Left forelimb (tissue), 1 donor: Measurements from ENCODE around the gene KAT2B.

Experiments
- DNase-seq: peaks from one replicate; pipeline ENCODE4 v3.0.0-alpha.2; 2018; ENCODE audit warnings: low spot score

Gene KAT2B

DNA sequence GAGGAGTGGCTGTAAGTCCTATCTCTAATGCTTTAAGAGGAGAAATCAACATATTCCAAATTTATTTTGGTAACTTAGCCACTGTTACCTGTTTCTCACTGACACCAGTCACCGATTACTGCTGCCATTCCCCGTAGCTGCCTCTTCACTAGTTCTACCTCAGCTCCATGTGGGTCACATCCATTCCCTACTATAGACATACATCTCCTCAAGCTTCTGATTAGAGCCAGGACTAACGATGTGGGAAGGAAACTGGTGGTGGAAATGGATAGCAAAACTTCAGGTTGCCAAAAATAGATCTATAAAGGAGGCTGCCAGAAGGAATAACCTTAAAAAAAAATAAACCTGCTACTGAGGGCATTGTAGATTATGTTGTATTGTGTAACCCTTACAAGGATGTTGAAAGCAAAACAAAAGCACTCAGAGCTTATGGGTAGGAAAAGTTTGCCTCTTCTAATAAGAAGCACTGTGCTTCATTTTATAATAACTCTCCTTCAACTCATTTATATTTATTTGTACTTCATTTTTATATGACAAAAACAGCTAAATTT lies 56.0 kb downstream of the KAT2B start:
- no peak for DNase-seq

DNA sequence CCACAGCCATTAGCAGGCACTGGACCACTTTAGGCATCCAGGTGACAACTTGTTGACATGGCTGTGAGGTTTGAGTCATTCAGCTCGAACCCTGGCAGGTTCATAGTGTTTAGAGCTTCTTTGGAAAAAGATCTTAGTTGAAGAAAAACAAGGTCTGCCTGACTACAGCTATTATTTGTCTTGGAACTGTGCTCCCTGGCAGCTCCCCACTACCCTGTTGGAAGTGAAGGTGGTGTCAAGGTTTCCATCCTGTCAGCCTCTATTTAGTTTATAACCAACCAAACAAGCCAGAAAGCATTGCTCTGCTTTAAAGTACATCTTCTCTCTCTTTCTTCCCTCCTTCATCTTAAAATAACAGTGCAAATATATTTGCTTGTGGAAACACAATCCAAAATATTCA lies 56.8 kb downstream of the KAT2B start:
- no peak for DNase-seq

DNA sequence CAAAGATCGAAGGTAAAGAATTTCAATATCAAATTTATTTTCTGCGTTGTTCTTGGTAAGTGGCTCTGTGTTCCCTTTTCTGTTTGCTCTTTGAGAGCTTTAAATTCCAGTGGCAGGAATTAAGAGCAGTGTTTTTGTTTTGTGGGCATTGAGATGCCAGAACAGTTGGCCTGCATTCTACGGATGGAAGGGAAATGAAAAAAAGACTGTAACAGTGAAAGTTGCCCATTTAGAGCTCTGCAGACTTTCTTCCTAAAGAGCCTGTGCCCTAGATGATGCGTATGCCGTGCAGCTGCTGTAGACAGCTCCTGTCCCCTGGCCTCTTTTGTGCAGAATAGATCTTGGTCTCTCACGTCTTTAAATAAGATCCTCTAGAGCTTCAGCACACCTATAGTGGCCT lies 58.8 kb downstream of the KAT2B start:
- DNase-seq, result no peak

DNA sequence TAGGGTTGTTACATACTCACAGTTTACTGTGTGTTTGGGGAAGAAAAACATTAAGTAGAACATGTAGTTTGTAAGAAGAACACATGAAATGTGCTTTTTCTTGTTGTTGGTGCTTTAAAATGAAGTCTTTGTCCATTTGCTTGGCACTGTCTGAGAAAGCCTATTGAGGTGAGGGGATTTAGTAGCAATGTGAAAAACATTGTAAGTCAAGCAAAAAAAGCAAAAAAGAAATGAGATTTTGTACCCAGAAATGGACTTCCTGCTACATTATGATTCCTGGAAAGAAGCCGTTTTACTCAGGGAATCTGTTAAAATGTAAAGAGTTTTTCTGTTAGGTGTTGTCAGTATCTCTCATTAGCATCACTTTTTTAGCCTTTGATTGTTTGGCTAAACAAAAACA lies 59.9 kb downstream of the KAT2B start:
- DNase-seq, result no peak

DNA sequence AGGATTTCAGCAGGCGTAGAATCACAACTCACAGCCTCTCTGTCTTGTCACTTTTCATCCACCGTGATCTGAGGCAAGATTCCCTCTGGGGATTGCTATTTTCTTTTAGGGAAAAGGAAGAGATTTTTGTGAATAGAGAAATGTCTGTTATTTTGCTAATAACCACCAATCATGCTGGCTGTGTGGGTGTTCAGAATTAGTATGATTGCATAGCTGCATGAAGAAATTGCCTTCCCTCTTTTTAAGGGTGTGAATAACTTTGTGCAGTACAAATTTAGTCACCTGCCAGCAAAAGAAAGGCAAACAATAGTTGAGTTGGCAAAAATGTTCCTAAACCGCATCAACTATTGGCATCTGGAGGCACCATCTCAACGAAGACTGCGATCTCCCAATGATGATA lies 60.8 kb downstream of the KAT2B start:
- no peak for DNase-seq

DNA sequence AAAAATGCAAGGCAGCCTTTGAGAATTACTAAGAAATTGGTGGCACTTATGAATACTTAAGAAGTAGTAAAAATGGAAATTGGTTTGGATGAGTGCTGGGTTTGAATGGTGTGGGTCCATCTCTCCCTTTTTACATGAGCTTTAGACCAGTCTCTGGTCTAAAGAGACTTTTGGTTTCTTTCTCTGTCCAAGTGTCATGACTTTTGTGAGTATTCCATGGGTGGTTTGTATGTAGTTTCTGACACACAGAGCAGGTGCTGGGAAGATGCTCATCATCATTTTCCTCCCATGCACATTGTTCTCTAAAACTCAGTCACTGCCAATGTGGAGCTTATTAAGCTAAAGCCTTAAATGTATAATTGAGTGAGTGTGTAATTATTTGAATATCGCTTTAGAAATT lies 63.5 kb downstream of the KAT2B start:
- DNase-seq, result no peak

DNA sequence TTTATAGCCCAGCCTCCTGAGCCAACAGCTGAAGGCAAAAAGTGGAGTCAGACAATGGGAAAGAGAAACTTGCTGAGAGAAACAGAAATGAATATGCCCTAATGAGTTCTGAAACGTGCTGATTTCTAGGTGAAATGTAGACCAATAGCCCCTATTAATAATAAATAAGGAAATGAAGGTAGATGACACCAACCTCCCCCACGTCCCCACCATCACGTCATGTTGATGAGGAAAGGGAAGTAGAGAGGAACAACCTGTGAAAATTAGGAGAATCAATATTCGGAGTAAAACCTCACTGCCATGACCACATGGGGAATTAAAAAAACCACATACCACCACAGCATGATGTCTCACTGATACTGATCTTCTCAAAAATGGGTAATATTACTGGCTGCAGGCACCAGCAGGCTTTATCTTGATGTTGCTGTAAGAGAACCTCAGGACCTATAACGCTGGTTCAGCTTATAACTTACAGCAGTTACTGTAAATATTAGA lies 64.0 kb downstream of the KAT2B start:
- DNase-seq, result no peak

DNA sequence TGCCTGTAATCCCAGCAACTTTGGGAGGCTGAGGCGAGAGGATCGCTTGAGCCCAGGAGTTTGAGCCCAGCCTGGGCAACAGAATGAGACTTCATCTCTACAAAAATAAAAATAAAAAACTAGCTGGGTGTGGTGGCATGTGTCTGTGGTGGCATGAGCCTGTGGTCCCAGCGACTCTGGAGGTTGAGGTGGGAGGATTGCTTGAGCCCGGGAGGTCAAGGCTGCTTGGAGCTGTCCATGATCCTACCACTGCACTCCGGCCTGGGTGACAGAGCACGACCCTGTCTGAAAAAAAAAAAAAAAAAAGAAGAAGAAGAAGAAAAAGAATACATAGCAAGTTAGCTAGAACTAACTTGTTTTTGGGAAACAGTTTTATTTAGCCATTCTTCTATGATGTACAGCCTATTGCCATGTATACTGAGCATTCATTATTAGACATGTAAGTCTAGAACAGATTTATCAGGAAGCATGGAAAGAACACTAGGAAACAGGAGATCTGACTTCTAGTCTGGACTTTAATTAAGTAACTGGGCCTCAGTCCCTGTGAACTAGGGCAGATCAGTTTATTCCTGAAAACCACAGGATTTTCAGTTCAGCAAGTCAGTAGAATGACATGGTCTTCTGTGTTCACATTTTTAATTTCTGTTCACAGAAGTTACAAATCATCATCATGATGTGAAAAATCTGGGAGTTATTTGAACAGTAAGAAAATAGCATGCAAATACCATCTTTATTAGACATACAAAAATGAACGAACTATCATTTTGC lies 65.5 kb downstream of the KAT2B start:
- no peak for DNase-seq

DNA sequence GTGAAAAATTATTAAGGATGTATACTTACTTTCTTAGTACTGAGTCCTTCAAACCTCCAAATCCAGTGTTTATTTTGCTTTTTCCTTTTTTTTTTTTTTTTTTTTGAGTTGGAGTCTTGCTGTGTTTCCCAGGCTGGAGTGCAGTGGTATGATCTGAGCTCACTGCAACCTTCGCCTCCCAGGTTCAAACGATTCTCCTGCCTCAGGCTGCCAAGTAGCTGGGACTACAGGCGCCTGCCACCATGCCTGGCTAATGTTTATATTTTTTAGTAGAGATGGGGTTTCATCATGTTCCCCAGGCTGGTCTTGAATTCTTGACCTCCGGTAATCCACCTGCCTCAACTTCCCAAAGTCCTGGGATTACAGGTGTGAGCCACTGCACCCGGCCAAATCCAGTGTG lies 67.5 kb downstream of the KAT2B start:
- DNase-seq, result no peak

DNA sequence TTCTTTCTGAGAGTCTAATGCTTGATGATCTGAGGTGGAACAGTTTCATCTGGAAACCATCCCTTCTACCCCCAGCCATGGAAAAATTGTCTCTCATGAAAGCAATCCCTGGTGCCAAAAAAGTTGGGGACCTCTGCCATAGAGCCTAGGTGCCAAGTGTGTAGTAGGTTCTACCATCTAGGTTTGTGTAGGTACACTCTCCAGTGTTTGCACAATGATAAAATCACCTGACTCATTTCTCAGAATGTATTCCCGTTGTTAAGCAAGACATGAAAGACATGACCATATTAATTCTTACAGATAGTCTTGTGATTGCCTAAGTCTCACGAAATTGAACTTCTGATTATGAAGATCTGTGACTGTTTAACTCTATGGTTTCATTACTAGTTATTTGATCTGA lies 68.6 kb downstream of the KAT2B start:
- no peak for DNase-seq

DNA sequence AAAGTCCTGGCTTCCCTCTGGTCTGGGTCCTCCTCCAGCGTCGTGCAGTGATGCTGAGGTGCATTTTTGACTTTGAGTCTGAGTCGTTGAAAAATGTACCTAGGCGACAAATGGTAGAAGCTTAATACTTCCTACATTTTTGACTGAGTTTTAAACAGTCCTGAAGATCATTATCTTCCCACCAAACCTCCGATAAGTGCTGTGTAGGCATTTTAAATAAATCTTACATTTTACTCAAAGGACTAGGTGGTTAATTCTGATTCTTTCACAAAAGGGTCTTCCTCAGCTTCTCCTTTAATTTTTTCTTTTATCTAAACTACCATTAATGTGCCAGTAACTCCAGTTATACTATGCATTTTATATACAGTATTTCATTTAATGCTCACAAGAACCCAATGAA lies 70.6 kb downstream of the KAT2B start:
- no peak for DNase-seq

DNA sequence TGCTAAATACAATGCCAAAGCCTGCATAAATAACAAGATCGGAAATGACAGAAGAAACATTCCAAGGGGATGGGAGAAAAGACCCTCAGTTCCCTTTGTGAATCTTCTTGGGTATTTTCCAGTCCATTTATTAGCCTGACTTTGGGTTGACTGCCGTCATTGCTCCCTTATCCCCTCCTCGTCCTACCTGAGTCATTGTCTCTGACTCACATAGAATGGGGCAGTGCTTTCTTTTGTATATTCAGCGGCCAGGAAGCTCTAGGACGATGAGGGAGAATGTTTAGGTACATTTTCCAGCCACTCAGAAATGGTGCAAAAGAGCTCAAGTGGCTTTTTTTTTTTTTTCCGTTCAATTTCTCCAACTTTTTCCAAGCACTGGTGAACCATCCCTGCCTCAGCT lies 71.6 kb downstream of the KAT2B start:
- DNase-seq, result no peak

DNA sequence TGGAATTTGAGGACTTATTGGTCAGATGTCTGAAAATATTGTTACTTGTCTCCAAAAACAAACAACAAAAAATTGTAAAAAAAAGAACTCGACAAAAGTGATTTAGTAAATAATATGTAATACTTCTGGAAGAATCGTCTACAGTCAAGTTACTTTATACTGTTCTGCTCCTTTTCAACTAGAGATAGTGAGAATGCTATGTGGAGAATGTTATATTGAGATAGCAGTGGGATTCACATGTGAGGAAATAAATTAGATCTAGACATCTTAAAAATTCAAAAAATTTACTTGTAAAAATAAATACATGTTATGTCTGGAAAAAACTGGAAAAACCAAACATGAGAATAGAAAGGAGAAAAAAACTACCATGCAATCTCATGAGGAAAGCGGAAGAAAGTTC lies 80.8 kb downstream of the KAT2B start:
- no peak for DNase-seq

DNA sequence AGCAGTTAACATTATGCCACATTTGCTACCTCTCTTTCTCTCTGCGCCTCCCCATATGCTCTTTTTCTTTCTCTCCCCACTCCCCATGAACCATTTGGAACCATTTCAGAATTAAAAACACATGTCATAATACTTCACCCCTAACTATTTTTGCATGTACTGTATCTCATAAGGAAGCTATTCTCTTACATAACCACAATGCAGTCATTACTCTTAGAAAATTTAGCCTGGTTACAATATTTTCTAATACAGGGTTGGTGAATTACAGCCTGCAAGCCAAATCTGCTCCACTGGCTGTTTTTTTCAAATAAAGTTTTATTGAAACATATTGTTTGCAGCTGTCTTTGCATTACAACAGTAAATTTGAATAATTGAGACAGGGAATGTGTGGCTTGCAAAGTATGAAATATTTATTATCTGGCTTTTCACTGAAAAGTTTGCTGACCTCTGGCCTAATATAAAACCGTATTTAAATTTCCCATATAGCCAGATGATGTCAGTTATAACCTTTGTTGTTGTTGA lies 82.9 kb downstream of the KAT2B start:
- DNase-seq, result no peak

DNA sequence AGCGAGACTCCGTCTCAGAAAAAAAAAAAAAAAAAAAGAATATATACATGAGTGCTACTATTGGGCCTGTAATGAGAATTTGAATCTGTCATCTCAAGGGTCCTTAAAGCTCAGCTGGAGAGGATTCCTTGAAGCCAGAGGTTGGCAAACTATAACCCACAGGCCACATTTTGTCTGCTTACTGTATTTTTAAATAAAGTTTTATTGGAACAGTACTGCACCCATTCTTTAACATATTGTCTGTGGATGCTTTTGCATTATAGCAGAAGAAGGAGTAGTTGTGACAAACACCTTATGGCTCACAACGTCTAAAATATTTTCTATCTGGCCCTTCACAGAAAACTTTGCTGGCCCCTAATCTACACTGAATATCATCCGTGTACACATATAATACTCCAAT lies 85.0 kb downstream of the KAT2B start:
- DNase-seq, result no peak

DNA sequence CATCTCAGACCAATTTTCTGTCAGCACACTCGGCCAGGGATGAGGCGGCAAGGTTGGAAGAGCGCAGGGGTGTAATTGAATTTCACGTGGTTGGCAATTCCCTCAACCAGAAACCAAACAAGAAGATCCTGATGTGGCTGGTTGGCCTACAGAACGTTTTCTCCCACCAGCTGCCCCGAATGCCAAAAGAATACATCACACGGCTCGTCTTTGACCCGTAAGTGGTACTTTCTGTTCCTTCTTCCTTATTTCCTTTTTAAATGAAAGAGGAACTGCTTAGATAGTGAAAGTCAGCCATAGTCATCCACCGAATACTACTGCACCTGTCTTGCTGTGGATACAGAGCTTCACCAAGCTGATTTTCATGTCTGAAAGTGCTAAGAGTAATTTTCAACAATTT lies 85.7 kb downstream of the KAT2B start:
- no peak for DNase-seq

DNA sequence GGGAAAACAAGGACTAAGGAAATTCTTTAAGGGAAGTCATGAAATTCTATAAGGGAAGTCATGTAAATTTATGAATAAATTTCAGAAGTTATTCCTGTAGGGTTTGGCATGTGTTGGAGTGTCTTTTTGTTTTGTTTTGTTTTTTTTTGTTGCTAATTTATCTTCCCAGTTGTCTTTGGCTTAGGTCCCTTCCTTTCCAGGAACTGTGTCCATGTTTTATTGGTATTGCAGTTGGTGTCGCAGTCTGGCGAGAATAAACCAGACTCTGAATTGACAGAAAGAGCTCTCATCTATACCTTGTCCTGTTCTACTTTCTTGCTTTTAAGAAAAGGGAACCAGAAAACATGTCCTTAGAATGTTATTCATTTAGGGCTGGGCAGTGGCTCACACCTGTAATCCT lies 88.1 kb downstream of the KAT2B start:
- no peak for DNase-seq

DNA sequence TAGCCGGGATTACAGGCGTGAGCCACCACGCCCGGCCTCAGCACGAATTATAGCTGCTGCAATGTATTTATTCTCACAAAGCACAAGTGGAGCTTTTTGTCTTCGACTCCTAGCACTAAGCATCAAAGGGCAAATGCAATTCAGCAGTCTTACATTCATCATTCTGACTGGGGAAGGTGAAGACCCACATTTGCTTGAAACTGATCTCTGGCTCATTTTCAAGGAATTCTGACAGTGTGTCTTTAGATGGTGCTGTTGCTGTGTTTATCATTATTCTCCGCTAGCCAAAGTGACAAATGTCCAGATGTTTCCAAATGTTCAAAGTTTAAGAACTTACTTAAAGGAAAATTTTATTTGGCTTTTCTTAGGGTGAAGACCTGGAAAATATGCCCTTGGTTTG lies 89.9 kb downstream of the KAT2B start:
- DNase-seq, result no peak

DNA sequence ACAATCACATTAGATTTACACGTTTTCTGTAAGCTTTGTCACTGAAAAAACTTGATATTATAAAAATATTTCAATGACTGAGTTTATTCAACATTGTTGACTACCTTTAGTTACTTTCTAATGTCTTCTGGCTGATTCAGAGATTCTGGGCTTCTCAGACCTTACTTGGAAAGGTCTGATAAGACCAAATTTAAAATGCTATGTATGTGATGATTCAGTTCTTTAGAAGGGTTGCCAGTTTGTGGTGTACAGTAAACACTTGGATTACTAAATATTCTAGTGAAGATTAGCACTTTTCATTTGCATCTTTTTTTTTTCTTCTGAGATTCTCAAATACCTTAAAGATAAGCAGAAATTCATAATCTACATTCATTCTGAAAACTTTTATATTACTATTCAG lies 96.0 kb downstream of the KAT2B start:
- DNase-seq, result no peak

DNA sequence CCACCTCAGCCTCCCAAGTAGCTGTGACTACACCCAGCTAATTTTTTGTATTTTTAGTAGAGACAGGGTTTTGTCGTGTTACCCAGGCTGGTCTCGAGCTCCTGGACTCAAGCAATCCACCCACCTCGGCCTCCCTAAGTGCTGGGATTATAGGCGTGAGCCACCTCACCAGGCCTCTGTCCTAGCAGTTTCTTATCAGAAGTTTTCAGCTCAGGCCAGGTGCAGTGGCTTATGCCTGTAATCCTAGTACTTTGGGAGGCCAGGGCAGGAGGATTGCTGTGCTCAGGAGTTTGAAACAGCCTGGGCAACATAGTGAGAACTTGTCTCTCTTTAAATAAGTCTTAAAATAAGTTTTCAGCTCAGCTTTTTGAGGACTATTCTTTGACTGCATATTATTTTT lies 97.4 kb downstream of the KAT2B start:
- DNase-seq, result no peak

DNA sequence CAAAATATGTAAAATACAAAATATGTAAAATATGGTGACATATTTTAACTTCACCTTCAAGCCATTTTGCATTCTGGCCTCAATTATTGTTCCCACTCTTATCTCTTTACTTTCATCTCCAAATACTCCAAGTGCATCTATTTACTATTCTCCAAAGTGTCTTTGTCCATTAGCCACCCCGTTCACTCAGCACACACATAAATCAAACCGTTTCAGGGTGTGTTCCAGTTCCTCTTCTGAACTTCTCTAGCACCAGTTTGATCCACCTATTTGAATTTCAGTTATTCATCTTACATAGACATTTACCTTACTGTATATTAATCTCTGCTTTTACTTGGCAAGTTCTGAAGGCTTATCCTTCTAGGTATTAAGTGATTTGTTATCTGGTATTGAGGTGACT lies 100.6 kb downstream of the KAT2B start:
- DNase-seq, result no peak

DNA sequence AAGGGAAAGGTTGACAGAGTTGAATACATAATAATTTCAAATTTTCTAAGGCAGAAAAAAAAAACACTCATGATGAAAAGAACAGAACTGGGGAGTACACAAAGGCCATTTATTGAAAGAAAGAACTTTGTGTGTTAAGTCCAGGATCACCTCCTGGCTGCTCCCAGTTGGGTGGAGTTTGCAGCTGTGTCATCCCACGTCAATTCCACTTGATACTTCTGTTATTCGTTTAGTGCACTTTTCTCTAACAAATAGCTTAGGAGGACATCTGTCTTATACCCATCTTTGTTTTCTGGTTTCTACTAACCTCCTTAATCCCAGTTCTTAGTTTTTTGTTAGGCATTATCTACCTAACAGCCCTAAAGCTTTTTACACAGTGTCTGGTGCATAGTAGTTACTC lies 101.1 kb downstream of the KAT2B start:
- DNase-seq, result no peak

DNA sequence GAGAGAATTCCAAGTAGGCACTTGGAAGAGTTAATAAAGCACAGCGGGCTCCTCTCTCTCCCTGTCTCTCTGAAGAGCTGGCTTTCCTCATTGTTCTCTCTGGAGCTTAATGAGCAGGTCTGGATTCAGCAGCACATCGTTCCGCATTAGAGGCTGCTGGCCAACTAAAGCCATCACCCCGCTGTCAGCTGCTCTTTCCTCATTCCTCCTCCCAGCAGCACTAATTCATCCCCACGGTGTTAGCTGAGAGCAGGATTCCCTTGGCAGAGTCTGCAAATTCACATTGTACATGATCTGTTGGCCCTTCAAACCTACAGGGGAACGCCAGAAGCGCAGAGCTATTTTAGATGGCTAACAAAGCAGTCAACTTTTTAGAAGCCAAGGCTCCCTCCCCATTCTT lies 101.6 kb downstream of the KAT2B start:
- peak; percentile 83 for DNase-seq

DNA sequence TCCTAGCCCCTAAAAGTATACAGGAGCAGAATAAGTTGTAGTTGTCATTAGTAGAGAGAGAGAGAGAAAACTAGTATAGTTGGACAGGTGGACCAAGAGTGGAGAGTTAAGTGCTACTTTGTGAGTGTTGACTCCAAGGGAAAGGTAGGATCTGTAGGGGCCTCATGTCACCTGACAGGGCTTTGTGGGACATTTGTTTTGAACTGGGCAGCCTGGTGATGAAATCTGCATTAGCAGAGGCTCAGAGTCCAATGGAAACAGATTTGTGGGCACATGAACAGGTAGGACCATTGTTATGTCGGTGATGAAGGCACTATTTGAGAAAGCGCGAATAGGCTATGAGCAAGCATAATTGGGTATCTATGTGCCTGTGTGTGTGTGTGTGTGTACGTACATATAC lies 102.3 kb downstream of the KAT2B start:
- DNase-seq, result no peak
